GM23338 (cell line): Measurements from ENCODE around the gene SYT9.
A peak's percentile ranks its signal among the peaks of the same experiment; 100 is the strongest.

Source experiments
- CREB1 ChIP-seq: fragments of 250-450 bp; sonication (Bioruptor Pico); IDR thresholded peaks from 2 replicates; pipeline ENCODE4 v1.5.0; 2020; ENCODE audit warnings: low read depth, mild to moderate bottlenecking, moderate library complexity
- EZH2 ChIP-seq: fragments of 200-600 bp; sonication (generic); IDR thresholded peaks from one replicate; pipeline ENCODE4 v1.8.0; 2017; ENCODE audit warnings: antibody characterized with exemption, mild to moderate bottlenecking, low read depth; ENCODE audit not compliant: unreplicated experiment
- EZH2phosphoT487 ChIP-seq: fragments of 200-600 bp; sonication (generic); IDR thresholded peaks from one replicate; pipeline ENCODE4 v1.8.1; 2018; ENCODE audit warnings: antibody characterized with exemption; ENCODE audit not compliant: unreplicated experiment
- JUNB ChIP-seq: IDR thresholded peaks from one replicate; pipeline ENCODE4 v1.6.1; 2016; ENCODE audit warnings: antibody characterized with exemption; ENCODE audit not compliant: unreplicated experiment
- NANOG ChIP-seq: IDR thresholded peaks from 2 replicates; pipeline ENCODE4 v1.6.1; 2016; ENCODE audit warnings: antibody characterized with exemption, borderline replicate concordance
- POLR2AphosphoS5 ChIP-seq: IDR thresholded peaks from 2 replicates; pipeline ENCODE4 v1.6.1; 2016; ENCODE audit warnings: antibody characterized with exemption, low read depth
- ZNF114 ChIP-seq: fragments of 250-450 bp; sonication (Bioruptor Pico); IDR thresholded peaks from 2 replicates; pipeline ENCODE4 v1.5.0; 2020; ENCODE audit warnings: mild to moderate bottlenecking, moderate library complexity
- TF ChIP-seq, protein P1 (sequence below), 2 experiments: fragments of 200-600 bp in 1 of 2; sonication (generic) in 1 of 2; conservative IDR thresholded peaks; 2 replicates each; pipeline versions ENCODE4 v1.5.1 to v1.6.1; 2016 to 2017; ENCODE audit warnings: antibody characterized with exemption in 2 of 2, low read depth in 2 of 2, mild to moderate bottlenecking in 2 of 2, moderate library complexity in 1 of 2
- TF ChIP-seq, protein P2 (sequence below): IDR thresholded peaks from one replicate; pipeline ENCODE4 v1.6.1; 2018; ENCODE audit warnings: antibody characterized with exemption; ENCODE audit not compliant: unreplicated experiment
- TF ChIP-seq, protein P3 (sequence below): fragments of 250-450 bp; sonication (Bioruptor Pico); IDR thresholded peaks from 2 replicates; pipeline ENCODE4 v1.5.0; 2020; ENCODE audit warnings: mild to moderate bottlenecking, moderate library complexity

DNA sequence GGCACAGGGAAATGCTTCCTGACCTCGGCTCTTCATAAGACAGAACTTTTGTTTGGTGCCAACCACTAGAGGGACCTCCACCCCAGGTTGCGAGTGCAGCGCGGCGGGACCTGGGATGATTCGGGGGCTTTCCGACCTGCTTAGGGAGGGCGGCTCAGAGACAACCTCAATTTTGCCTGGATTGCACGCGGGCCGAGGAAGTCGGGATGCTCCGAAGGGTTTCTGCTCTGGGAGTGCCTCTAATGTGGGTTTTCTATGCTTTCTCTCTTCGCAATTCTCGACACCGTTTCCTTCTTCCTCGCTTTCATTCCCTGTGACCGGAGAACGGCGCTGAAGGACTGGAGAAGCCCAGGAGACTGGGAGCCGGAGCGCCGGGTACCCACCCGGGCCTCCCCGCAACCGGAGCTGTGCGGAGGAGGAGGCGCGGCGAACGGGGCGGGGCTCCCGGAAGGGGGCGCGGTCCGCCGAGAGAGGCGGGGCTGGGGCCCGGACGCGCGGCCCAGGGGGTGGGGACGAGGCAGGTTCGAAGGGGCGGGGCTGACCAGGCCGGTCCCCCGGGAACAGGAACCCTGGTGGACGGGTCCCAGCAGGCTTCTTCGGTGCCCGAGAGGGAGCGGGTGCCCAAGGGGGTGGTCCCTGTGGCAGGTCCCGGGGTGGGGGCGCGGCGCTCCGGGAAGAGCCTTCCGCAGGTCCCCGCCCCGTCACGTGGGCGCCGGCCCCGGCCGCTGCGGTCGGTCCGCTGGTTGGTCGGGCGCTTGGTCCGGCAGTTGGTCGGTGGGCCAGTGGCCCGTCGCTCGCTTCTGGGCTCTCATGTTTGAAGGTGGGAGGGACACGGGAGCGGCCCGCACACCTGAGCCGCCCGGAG is 261.8 kb downstream of the SYT9 start, which contains the start of gene PPFIBP2:
- TF ChIP-seq JUNB, result no peak
- TF ChIP-seq, protein P1, sequence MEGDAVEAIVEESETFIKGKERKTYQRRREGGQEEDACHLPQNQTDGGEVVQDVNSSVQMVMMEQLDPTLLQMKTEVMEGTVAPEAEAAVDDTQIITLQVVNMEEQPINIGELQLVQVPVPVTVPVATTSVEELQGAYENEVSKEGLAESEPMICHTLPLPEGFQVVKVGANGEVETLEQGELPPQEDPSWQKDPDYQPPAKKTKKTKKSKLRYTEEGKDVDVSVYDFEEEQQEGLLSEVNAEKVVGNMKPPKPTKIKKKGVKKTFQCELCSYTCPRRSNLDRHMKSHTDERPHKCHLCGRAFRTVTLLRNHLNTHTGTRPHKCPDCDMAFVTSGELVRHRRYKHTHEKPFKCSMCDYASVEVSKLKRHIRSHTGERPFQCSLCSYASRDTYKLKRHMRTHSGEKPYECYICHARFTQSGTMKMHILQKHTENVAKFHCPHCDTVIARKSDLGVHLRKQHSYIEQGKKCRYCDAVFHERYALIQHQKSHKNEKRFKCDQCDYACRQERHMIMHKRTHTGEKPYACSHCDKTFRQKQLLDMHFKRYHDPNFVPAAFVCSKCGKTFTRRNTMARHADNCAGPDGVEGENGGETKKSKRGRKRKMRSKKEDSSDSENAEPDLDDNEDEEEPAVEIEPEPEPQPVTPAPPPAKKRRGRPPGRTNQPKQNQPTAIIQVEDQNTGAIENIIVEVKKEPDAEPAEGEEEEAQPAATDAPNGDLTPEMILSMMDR (conservative IDR thresholded peaks at IDR 0.05; ENCODE audit: low read depth in 2 of 2), result peak; percentile 66 to 73
- TF ChIP-seq EZH2, result no peak
- no peak for TF ChIP-seq EZH2phosphoT487
- TF ChIP-seq, protein P2, sequence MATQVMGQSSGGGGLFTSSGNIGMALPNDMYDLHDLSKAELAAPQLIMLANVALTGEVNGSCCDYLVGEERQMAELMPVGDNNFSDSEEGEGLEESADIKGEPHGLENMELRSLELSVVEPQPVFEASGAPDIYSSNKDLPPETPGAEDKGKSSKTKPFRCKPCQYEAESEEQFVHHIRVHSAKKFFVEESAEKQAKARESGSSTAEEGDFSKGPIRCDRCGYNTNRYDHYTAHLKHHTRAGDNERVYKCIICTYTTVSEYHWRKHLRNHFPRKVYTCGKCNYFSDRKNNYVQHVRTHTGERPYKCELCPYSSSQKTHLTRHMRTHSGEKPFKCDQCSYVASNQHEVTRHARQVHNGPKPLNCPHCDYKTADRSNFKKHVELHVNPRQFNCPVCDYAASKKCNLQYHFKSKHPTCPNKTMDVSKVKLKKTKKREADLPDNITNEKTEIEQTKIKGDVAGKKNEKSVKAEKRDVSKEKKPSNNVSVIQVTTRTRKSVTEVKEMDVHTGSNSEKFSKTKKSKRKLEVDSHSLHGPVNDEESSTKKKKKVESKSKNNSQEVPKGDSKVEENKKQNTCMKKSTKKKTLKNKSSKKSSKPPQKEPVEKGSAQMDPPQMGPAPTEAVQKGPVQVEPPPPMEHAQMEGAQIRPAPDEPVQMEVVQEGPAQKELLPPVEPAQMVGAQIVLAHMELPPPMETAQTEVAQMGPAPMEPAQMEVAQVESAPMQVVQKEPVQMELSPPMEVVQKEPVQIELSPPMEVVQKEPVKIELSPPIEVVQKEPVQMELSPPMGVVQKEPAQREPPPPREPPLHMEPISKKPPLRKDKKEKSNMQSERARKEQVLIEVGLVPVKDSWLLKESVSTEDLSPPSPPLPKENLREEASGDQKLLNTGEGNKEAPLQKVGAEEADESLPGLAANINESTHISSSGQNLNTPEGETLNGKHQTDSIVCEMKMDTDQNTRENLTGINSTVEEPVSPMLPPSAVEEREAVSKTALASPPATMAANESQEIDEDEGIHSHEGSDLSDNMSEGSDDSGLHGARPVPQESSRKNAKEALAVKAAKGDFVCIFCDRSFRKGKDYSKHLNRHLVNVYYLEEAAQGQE, result no peak
- TF ChIP-seq CREB1 (CRISPR knock-in tag), result no peak
- peak; percentile 23; the same call in 1 of the 2 replicates for TF ChIP-seq POLR2AphosphoS5
- TF ChIP-seq, protein P3, sequence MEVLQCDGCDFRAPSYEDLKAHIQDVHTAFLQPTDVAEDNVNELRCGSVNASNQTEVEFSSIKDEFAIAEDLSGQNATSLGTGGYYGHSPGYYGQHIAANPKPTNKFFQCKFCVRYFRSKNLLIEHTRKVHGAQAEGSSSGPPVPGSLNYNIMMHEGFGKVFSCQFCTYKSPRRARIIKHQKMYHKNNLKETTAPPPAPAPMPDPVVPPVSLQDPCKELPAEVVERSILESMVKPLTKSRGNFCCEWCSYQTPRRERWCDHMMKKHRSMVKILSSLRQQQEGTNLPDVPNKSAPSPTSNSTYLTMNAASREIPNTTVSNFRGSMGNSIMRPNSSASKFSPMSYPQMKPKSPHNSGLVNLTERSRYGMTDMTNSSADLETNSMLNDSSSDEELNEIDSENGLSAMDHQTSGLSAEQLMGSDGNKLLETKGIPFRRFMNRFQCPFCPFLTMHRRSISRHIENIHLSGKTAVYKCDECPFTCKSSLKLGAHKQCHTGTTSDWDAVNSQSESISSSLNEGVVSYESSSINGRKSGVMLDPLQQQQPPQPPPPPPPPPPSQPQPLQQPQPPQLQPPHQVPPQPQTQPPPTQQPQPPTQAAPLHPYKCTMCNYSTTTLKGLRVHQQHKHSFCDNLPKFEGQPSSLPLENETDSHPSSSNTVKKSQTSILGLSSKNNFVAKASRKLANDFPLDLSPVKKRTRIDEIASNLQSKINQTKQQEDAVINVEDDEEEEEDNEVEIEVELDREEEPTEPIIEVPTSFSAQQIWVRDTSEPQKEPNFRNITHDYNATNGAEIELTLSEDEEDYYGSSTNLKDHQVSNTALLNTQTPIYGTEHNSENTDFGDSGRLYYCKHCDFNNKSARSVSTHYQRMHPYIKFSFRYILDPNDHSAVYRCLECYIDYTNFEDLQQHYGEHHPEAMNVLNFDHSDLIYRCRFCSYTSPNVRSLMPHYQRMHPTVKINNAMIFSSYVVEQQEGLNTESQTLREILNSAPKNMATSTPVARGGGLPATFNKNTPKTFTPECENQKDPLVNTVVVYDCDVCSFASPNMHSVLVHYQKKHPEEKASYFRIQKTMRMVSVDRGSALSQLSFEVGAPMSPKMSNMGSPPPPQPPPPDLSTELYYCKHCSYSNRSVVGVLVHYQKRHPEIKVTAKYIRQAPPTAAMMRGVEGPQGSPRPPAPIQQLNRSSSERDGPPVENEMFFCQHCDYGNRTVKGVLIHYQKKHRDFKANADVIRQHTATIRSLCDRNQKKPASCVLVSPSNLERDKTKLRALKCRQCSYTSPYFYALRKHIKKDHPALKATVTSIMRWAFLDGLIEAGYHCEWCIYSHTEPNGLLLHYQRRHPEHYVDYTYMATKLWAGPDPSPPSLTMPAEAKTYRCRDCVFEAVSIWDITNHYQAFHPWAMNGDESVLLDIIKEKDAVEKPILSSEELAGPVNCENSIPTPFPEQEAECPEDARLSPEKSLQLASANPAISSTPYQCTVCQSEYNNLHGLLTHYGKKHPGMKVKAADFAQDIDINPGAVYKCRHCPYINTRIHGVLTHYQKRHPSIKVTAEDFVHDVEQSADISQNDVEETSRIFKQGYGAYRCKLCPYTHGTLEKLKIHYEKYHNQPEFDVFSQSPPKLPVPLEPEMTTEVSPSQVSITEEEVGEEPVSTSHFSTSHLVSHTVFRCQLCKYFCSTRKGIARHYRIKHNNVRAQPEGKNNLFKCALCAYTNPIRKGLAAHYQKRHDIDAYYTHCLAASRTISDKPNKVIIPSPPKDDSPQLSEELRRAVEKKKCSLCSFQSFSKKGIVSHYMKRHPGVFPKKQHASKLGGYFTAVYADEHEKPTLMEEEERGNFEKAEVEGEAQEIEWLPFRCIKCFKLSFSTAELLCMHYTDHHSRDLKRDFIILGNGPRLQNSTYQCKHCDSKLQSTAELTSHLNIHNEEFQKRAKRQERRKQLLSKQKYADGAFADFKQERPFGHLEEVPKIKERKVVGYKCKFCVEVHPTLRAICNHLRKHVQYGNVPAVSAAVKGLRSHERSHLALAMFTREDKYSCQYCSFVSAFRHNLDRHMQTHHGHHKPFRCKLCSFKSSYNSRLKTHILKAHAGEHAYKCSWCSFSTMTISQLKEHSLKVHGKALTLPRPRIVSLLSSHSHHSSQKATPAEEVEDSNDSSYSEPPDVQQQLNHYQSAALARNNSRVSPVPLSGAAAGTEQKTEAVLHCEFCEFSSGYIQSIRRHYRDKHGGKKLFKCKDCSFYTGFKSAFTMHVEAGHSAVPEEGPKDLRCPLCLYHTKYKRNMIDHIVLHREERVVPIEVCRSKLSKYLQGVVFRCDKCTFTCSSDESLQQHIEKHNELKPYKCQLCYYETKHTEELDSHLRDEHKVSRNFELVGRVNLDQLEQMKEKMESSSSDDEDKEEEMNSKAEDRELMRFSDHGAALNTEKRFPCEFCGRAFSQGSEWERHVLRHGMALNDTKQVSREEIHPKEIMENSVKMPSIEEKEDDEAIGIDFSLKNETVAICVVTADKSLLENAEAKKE (CRISPR knock-in tag), result no peak
- TF ChIP-seq NANOG, result no peak
- TF ChIP-seq ZNF114, result no peak
